ENCODE data around the gene ZNF862. TPM values are rescaled to one million over a fixed set of nuclear protein-coding genes. Genes with fewer than 3 reads are reported as not detected.

ZNF862 gene
- 0.75 and 5.0 TPM in 2 replicates for total RNA-seq (2014; rRNA removed; shearing (Covaris generic))

DNA sequence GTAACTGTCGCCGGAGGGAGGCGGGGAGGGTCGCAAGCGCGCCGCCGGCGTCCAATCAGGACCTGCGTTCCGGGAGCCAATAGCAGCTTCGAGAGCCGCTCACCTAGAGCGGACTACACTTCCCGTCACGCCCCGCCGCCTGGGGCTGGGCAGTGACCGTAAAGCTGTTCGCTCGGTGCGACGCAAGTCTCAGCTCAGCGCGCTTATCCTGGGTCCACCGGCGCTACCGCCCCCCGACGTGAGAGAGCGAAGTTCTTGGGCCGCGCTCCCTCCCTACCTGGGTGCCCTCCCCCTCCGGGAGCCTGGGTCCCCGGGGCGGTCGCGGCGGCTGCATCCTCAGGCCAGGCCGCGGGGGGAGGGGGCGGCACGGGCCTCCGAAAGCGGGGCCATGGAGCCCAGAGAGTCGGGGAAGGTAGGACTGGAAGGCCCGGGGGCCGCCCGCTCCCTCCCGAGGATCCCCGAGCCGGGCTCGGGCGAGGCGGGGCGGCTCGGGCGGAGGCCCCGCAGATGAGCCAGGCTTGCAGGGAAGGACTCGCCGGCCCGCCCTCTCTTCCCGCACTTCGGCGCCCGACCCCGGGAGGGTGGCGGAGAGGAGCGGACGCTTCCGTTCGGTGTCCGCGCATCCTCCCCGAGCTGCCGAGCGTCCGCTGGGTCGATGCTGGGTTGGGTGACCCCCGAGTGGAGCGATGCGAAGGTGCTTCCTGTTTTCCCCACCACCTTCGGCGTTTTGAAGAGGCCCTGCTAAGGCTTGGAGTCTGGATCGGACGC is at the start of gene ZNF862:
Gene ZNF862, plus strand, starts transcription at position 152 of the 768 bp plus-strand sequence. Its CDS starts 237 bp downstream, at position 389.

GRCh38 chr7:149873074-149873969 is 35.1 kb downstream of the ZNF862 start, which contains the start of gene ATP6V0E2:
ATP6V0E2 (plus strand) TSS chr7:149873969; CDS start chr7:149874066, 97 bp downstream.

Small RNA genes within 50 kb of the gene (small RNA-seq; reads per million reads assigned to genes)
- gene AC093458.1 = not detected

Other genes starting within 250 kb of the ZNF862 start
- gene ZNF467, start 64.8 kb upstream of the ZNF862 start, total RNA-seq (2014; rRNA removed; shearing (Covaris generic)) = 0.34 and 0.45 TPM in 2 replicates
- gene ATP6V0E2, start 35.6 kb downstream of the ZNF862 start, total RNA-seq (2014; rRNA removed; shearing (Covaris generic)) = 24.2 and 29.1 TPM in 2 replicates